K562 (cell line): ENCODE results near the gene CUTC. TPM values are rescaled to one million over a fixed set of nuclear protein-coding genes. Genes with fewer than 3 reads are reported as not detected.

Experiments
- ATAC-seq: fragments of 200-7000 bp; cut with Tn5 transposase; 3 replicates; pipeline ENCODE4 v1.9.1; 2020; ENCODE audit warnings: moderate library complexity
- BruUV-seq: library from RNA; stranded (reverse); fragments of 400-500 nt; replicated peaks from 2 replicates; lab custom pipeline; 2021; lab: Mats Ljungman, UMichigan
- CTCF ChIA-PET: fragments of 300-600 bp; formaldehyde crosslinking; extraction: SDS; loops from one replicate; lab custom pipeline; 2021; ENCODE audit warnings: low intra/inter-chr PET ratio; lab: Yijun Ruan, JAX
- POLR2A ChIA-PET: fragments of 300-600, 350-650 bp; sonication (Branson Sonifier 250); formaldehyde crosslinking; extraction: SDS; loops from one replicate; lab custom pipeline; 2021; ENCODE audit warnings: antibody characterized with exemption, inconsistent platforms; lab: Yijun Ruan, JAX
- DNase-seq, 4 experiments: peaks; one replicate each; pipeline versions ENCODE4 v3.0.0 to v3.0.0-alpha.2; 2011 to 2018; ENCODE audit warnings: low spot score in 3 of 4, mixed read lengths in 3 of 4; ENCODE audit errors: extremely low read depth in 1 of 4
- FAIRE-seq: peaks from 2 replicates; lab custom pipeline; 2011; peaks lifted over from hg19 to GRCh38; lab: Jason Lieb, UNC
- H2AFZ ChIP-seq: 2 replicates; pipeline ENCODE4 v1.6.0; 2011; ENCODE audit warnings: low read depth, low read length, control low read depth, inconsistent platforms
- H3K27ac ChIP-seq: fragments of 200-600 bp; 3 replicates; pipeline ENCODE4 v1.8.0; 2011; ENCODE audit warnings: low read depth, mild to moderate bottlenecking, control low read depth, inconsistent platforms, low read length, moderate library complexity, mixed read lengths; ENCODE audit errors: extremely low read depth
- H3K27me3 ChIP-seq, 2 experiments: fragments of 300-600 bp in 1 of 2; 2 replicates in 1 of 2; 3 replicates in 1 of 2; pipeline versions ENCODE4 v1.6.0 to v1.8.0; 2011; ENCODE audit warnings: inconsistent platforms in 2 of 2, low read length in 2 of 2, mild to moderate bottlenecking in 1 of 2, mixed read lengths in 1 of 2, moderate library complexity in 1 of 2; ENCODE audit not compliant: control insufficient read depth in 2 of 2, insufficient read depth in 2 of 2
- H3K36me3 ChIP-seq: fragments of 300-600 bp; 3 replicates; pipeline ENCODE4 v1.8.0; 2011; ENCODE audit warnings: mild to moderate bottlenecking, low read length, inconsistent platforms; ENCODE audit not compliant: control insufficient read depth, insufficient read depth
- H3K4me1 ChIP-seq, 2 experiments: fragments of 200-600 bp in 1 of 2; replicated peaks in 1 of 2; 2 replicates in 1 of 2; 3 replicates in 1 of 2; pipeline versions ENCODE4 v1.5.1 to v1.8.0; 2011; ENCODE audit warnings: inconsistent platforms in 2 of 2, low read length in 2 of 2, mild to moderate bottlenecking in 1 of 2, mixed read lengths in 1 of 2, moderate library complexity in 1 of 2; ENCODE audit not compliant: control insufficient read depth in 2 of 2, insufficient read depth in 2 of 2
- H3K4me2 ChIP-seq: 2 replicates; pipeline ENCODE4 v1.6.1; 2011; ENCODE audit warnings: low read length, control low read depth, inconsistent platforms, mixed read lengths; ENCODE audit not compliant: insufficient read depth
- H3K4me3 ChIP-seq: fragments of 200-600 bp; sonication (generic), shearing (Covaris generic); 2 replicates; pipeline ENCODE4 v1.5.1; 2016; ENCODE audit warnings: control low read depth, inconsistent platforms
- H3K79me2 ChIP-seq: fragments of 200-600 bp; 3 replicates; pipeline ENCODE4 v1.8.0; 2011; ENCODE audit warnings: low read length, inconsistent platforms; ENCODE audit not compliant: control insufficient read depth, insufficient read depth
- H3K9ac ChIP-seq, 2 experiments: 2 replicates each; pipeline versions ENCODE4 v1.6.0 to v1.6.1; 2011; ENCODE audit warnings: low read depth in 2 of 2, low read length in 2 of 2, control low read depth in 1 of 2, inconsistent platforms in 1 of 2, mild to moderate bottlenecking in 1 of 2, mixed read lengths in 1 of 2; ENCODE audit not compliant: insufficient read depth in 1 of 2
- H3K9me1 ChIP-seq: one replicate; pipeline ENCODE4 v1.6.0; 2011; ENCODE audit warnings: inconsistent platforms, mild to moderate bottlenecking, low read length, moderate library complexity; ENCODE audit not compliant: control insufficient read depth, insufficient read depth
- H3K9me3 ChIP-seq: replicated peaks from 2 replicates; pipeline ENCODE4 v1.5.1; 2011; ENCODE audit warnings: low read depth, low read length, inconsistent platforms; ENCODE audit not compliant: control insufficient read depth, insufficient read depth
- H4K20me1 ChIP-seq: replicated peaks from 2 replicates; pipeline ENCODE4 v1.6.1; 2011; ENCODE audit warnings: low read length, inconsistent platforms, mixed read lengths; ENCODE audit not compliant: control insufficient read depth, insufficient read depth
- EP400 ChIP-seq: fragments of 450-650 bp; IDR thresholded peaks from 2 replicates; pipeline ENCODE4 v1.6.1; 2017; ENCODE audit warnings: antibody characterized with exemption, mild to moderate bottlenecking, moderate library complexity
- HOXB6 ChIP-seq: fragments of 250-450 bp; sonication (Bioruptor Pico); IDR thresholded peaks from 2 replicates; pipeline ENCODE4 v1.5.1; 2022; ENCODE audit warnings: mild to moderate bottlenecking, borderline replicate concordance
- KLF10 ChIP-seq: fragments of 250-450 bp; sonication (Bioruptor Pico); IDR thresholded peaks from 2 replicates; pipeline ENCODE4 v1.6.1; 2021; ENCODE audit warnings: matching md5 sums
- NR0B1 ChIP-seq: fragments of 450-650 bp; IDR thresholded peaks from one replicate; pipeline ENCODE4 v1.6.1; 2018; ENCODE audit warnings: mild to moderate bottlenecking, moderate library complexity; ENCODE audit not compliant: partially characterized antibody
- NR2F6 ChIP-seq: fragments of 450-650 bp; formaldehyde crosslinking; IDR thresholded peaks from 2 replicates; pipeline ENCODE4 v1.4.0; 2020; ENCODE audit warnings: mild to moderate bottlenecking
- PHTF2 ChIP-seq: fragments of 250-450 bp; sonication (Bioruptor Pico); IDR thresholded peaks from 2 replicates; pipeline ENCODE4 v1.5.0; 2021; ENCODE audit warnings: mild to moderate bottlenecking
- WGBS: fragments of 100-300 bp; shearing (Covaris generic); methylation state at CpG from one replicate; pipeline ENCODE4 v1.1.6; 2016; ENCODE audit warnings: low coverage, mixed read lengths; ENCODE audit not compliant: insufficient coverage; ENCODE audit errors: missing lambda C conversion rate; 5-methylcytosine and 5-hydroxymethylcytosine counted together
- in situ Hi-C: fragments of 300-500 bp; cut with MboI; formaldehyde crosslinking; loops from 4 replicates; pipeline ENCODE4 v1.15.0; 2018; ENCODE audit warnings: inconsistent platforms, mixed read lengths
- intact Hi-C: fragments of 100-400 bp; cut with micrococcal nuclease; formaldehyde crosslinking; loops from 2 replicates; pipeline ENCODE4 v1.14.2; 2022
- polyA plus RNA-seq, 8 experiments: library from polyadenylated mRNA; depleted of rRNA in 4 of 8; stranded (reverse) in 5 of 8; unstranded in 3 of 8; fragments of >200 nt; fragmentation: Nextera tagmentation in 2 of 8; fragmentation: Illumina TruSeq in 1 of 8; extraction: Ambion mirVana in 2 of 8; extraction: Trizol in 1 of 8; gene quantifications; 2 replicates each; pipeline versions ENCODE4 v1.2.1 to v1.2.3, GENCODE V29; 2011 to 2014; ENCODE audit warnings: inconsistent platforms in 1 of 8, missing spikeins in 1 of 8
- total RNA-seq, 7 experiments: library from RNA; depleted of rRNA in 6 of 7; stranded (reverse); fragments of >200 nt in 6 of 7; fragmentation: Illumina TruSeq in 2 of 7; extraction: Trizol in 2 of 7; gene quantifications; 2 replicates each; pipeline versions ENCODE4 v1.2.1 to v1.2.3, GENCODE V29; 2011 to 2021; ENCODE audit warnings: low replicate concordance in 1 of 7

Gene CUTC
- total and polyA plus RNA-seq, 9 of the 15 experiments (the other 6 are each of a cell fraction or from before 2014, with no cell fraction given) = 18.6 to 69.3 (median 32.3) TPM

DNA sequence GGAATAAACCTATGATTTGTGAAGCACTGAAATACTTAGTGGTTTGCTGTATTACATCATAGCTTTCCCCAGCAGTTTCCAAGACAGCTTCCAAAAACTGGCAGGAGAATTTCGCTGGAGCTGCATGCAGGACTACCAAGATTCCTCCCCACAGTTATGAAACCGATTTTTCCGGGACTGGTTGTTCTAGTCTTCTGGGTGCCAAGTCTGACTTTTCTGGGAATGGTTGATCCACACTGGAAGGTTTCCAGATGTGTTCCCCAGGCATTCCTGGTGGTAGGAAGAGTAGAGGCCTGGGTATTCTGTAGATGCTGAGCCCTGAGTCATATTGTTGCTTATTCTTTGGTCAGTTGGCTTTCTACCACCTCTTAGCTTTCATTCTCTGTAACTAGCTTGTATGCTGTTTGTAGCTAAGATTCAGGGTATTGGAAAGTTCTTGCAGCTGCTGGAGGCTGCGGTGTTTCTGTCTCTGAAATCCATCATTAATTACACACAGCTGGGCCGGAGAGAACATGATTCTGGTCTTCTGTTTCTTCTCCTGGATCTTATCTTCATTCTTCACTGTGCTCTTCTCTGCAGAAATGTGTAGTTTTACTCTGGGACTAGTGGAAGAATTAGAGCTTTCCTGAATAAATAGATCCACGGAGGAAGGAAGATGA, 56.7 kb downstream of the CUTC start:
- H4K20me1 ChIP-seq = no peaks in the 10 kb centered on the region
- H3K9me3 ChIP-seq = no peaks in the 10 kb centered on the region
- TF ChIP-seq PHTF2 (no peak), NR0B1 (no peak), HOXB6 (CRISPR knock-in tag) (no peak), NR2F6 (CRISPR knock-in tag) (no peak), EP400 (no peak), KLF10 (CRISPR knock-in tag) (no peak)
- DNase-seq (no peak), FAIRE-seq (no peak), ATAC-seq (no peak)
- BruUV-seq = no TSS peak
- no peaks in the 10 kb centered on the region for H3K9me1 ChIP-seq
- H3K4me2 ChIP-seq = no peak overlapping the region
- H3K27ac ChIP-seq = no peak overlapping the region
- no peaks in the 10 kb centered on the region for H3K79me2 ChIP-seq
- intact Hi-C loops = no loop called here
- no peaks in the 10 kb centered on the region for H3K36me3 ChIP-seq
- H3K4me3 ChIP-seq = no peak overlapping the region
- peaks cover 5 to 7% of the 10 kb centered on the region in 2 experiments; a peak in 4 of 5 replicates for H3K27me3 ChIP-seq
- no peak overlapping the region for H3K9ac ChIP-seq
- POLR2A ChIA-PET = interaction anchor here (0.6 to 1.9 kb wide), 3 partner anchors 9 to 1898 kb away, joined by 3 to 5 read pairs (median 3); no protein-coding TSS in a partner anchor
- H3K4me1 ChIP-seq = peaks cover 6 to 12% of the 10 kb centered on the region in 2 experiments; a peak in 3 of 5 replicates
- H2AFZ ChIP-seq = no peak overlapping the region
- CTCF ChIA-PET = no interaction called here
- 5% methylated on average over 6 of the region's 6 CpGs for WGBS
- in situ Hi-C loops = no loop called here
